C4-2B (cell line): Measurements from ENCODE around the gene ZHX3.

Source experiments
- H3K27ac ChIP-seq: fragments of 450-650 bp; 2 replicates; pipeline ENCODE4 v1.5.1; 2017
- ZFX ChIP-seq: fragments of 450-650 bp; IDR thresholded peaks from 2 replicates; pipeline ENCODE4 v1.6.1; 2017
- TF ChIP-seq, protein P1 (sequence below): fragments of 450-650 bp; conservative IDR thresholded peaks from 2 replicates; pipeline ENCODE4 v1.5.1; 2017; ENCODE audit warnings: mild to moderate bottlenecking

Gene ZHX3, protein sequence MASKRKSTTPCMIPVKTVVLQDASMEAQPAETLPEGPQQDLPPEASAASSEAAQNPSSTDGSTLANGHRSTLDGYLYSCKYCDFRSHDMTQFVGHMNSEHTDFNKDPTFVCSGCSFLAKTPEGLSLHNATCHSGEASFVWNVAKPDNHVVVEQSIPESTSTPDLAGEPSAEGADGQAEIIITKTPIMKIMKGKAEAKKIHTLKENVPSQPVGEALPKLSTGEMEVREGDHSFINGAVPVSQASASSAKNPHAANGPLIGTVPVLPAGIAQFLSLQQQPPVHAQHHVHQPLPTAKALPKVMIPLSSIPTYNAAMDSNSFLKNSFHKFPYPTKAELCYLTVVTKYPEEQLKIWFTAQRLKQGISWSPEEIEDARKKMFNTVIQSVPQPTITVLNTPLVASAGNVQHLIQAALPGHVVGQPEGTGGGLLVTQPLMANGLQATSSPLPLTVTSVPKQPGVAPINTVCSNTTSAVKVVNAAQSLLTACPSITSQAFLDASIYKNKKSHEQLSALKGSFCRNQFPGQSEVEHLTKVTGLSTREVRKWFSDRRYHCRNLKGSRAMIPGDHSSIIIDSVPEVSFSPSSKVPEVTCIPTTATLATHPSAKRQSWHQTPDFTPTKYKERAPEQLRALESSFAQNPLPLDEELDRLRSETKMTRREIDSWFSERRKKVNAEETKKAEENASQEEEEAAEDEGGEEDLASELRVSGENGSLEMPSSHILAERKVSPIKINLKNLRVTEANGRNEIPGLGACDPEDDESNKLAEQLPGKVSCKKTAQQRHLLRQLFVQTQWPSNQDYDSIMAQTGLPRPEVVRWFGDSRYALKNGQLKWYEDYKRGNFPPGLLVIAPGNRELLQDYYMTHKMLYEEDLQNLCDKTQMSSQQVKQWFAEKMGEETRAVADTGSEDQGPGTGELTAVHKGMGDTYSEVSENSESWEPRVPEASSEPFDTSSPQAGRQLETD

DNA sequence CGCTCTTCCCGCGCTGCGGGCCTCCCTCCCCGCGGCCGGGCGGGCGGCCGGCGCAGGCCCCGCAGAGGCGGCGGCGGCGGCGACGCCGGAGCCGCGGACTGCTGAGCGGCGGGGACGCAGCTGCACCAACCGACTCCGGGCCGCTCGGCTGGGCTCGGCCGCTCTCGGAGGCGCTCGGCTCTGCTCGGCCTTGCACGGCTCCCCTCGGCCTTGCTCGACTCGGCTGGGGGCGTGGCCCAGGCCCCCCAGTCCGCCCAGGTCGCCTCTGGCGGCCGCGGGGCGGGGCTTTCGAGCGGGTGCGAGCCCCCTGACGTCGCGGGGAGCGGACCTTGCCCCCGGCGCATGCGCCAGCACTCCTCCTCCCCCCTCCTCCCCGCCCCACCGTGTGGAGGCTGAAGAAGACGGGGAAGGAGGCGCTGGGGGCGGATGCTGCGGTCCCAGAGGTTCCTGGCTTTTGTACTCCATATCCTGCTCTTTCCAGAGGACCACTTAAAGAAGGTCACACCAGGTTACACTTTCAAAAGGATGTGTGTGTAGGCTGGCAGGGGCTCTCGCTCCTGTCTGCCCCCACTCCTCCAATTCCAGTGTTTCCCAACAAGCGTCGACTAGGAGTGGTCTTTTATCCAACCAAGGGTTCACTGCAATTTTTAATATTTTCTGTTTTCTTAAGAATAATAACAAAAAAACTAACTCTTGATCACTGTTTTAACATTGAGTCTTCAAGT lies at the start of gene ZHX3:
ZHX3 (minus strand) TSS at position 186 of the 725 bp plus-strand sequence. CDS start 112,815 bp downstream, outside the sequence.
- peak within 1 kb of the TSS; percentile 83 for H3K27ac ChIP-seq
- TF ChIP-seq, protein P1, sequence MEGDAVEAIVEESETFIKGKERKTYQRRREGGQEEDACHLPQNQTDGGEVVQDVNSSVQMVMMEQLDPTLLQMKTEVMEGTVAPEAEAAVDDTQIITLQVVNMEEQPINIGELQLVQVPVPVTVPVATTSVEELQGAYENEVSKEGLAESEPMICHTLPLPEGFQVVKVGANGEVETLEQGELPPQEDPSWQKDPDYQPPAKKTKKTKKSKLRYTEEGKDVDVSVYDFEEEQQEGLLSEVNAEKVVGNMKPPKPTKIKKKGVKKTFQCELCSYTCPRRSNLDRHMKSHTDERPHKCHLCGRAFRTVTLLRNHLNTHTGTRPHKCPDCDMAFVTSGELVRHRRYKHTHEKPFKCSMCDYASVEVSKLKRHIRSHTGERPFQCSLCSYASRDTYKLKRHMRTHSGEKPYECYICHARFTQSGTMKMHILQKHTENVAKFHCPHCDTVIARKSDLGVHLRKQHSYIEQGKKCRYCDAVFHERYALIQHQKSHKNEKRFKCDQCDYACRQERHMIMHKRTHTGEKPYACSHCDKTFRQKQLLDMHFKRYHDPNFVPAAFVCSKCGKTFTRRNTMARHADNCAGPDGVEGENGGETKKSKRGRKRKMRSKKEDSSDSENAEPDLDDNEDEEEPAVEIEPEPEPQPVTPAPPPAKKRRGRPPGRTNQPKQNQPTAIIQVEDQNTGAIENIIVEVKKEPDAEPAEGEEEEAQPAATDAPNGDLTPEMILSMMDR: no peak
- no peak for TF ChIP-seq ZFX

DNA sequence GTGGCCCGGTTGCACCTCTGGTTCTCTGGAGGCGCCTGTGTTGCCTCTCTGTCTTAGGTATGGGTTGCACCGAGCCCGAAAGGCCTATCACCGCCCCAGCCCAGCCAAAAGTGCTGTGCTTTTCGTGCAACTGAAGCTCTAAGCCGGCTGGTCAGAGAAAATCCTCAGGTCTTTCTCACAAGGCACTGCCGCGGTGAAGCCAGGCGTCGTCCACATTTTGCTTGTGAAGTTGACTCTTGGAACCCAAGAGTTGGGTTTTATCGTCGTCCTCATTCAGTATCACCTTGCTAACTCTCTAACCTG lies 49.8 kb upstream of the ZHX3 start:
- TF ChIP-seq ZFX: no peak
- TF ChIP-seq, protein P1: no peak
- no peak overlapping the region for H3K27ac ChIP-seq

DNA sequence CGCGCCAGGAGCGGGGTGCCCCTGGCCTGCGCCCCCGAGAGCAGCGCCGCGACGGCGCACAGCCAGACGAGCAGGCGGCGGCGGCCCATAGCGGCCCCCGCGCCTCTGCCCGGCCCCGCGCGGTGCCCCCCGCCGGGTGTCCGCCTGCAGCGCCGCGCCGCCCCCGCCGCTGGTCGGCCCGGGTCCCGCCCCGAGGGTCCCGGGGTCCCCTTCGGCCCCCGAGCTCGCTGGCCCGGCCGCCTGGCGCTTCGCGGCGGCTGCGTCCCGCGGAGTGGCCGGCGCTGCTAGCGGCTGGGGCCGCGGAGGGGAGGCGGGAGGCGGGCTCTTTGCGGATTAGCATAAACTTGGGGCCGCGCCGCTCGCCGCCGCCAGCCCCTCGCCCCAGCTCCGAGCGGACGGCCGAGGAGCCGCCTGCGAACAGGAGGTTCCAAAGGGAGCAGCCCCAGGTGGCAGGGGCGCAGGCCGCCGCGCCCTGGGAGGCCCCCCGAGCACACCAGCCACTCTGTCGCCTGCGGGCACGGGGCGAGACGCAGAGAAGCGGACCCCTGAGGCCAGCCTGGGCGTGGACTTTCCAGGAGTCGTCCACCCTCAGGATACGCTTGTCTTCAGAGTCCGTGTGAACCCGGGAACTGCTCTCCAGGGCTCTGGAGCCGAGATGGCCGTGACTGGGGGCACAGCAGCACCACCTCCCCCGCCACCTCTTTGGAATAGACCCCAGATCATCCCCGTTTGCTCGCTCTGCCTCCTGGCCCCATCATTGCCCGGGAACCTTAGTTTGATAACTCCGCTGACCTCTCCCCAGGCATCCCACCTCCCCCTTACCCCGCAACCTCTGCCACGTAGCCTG lies 49.2 kb upstream of the ZHX3 start, which contains the start of gene EMILIN3:
EMILIN3 (minus strand) TSS at position 273 of the 847 bp plus-strand sequence; CDS start at position 89, 184 bp downstream.
- H3K27ac ChIP-seq: no peak within 1 kb of the TSS
- TF ChIP-seq, protein P1: no peak
- TF ChIP-seq ZFX: no peak

DNA sequence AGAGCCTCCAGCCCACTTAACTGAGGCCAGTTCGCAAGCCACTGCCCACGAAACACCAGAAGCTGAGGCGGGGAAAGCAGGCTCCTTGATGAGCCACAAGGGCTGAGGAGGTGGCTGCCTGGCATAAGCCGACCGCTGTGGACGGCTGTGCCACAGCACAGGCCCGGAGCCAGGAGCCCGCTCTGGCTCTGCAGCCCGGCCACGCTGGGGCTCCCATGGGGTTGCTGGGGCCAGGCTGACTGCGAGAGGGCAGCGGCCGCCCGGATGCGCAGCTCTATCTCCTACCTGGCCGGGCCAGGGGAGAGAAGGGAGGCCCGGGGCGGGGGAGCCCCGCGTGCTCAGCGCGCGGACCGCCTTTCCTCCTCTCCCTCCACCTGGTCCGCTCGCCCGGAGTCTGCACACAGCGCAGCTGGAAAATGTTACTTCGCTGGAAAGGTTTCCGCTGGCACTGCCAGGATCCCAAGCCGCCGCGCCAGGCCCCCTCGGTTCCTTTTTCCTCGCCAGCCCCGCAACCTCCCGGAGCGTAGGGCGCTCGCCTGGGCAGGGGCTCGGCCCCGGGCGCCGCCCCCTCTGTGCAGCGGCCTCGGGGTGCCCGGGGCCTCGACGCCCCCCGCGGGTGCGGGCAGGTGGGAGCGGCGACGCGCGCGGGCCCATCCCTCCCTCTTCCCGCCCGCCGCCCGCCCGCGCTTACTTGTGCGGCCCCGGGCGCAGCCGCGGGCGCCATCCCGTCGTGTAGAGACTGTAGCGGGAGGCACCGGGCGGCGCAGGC lies 48.4 kb upstream of the ZHX3 start:
- no peak for TF ChIP-seq ZFX
- TF ChIP-seq, protein P1: no peak
- no peak overlapping the region for H3K27ac ChIP-seq

DNA sequence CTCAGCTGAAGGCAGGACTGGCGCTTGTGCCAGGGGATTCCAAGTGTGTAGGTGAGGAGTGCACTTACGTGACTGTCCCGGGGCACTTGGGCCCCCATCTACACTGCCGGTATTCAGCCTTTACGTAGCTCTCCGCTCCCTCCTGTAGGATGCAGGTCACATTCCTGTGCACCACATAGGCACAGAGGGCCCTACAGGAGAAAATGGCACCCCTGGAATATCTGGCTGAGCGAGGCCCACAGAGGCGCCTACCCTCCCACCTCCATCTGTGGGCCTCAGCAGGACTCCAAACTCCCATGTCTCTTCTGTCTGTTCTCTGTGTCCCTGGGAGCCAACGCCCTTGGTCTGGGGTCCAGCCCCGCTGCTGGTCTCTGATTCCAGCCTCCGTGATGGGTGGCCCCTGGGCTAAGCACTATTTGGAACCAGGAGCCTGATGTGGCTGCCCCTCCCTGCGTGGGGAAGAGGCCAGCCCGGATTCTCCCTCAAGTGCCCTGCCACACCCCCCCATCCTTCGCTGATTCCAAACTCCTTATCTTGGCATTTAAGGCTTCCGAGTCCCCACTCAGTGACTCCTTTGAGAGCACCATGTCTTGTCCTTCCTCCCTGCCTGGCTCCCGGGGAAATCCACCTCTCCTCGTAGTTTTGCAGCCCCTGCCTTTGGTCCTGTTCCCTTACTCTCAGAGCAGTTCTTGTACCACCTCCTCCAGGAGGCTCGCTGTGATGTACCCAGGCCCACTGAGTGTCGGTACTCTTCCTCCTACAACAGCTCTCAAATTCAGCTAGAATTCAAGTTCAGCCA lies 47.6 kb upstream of the ZHX3 start:
- no peak overlapping the region for H3K27ac ChIP-seq
- TF ChIP-seq, protein P1: no peak
- TF ChIP-seq ZFX: no peak
